Activated B cell treated with CpG ODN at 0.5 μM for 24 hours (primary cell): ENCODE results near the gene ADAMTS3. TPM values are rescaled to one million over a fixed set of nuclear protein-coding genes. Genes with fewer than 3 reads are reported as not detected.

Experiments
- ATAC-seq: fragments of 200-7000 bp; cut with Tn5 transposase; one replicate; pipeline ENCODE4 v1.10.0; 2021; ENCODE audit warnings: low read depth, mild to moderate bottlenecking, moderate library complexity
- CTCF ChIA-PET: fragments of 350-600 bp; sonication (Branson Sonifier 250); formaldehyde crosslinking; loops from one replicate; lab custom pipeline; 2021; ENCODE audit warnings: antibody characterized with exemption; lab: Charles Lee
- POLR2A ChIA-PET: fragments of 350-600 bp; sonication (Branson Sonifier 250); formaldehyde crosslinking; loops from one replicate; lab custom pipeline; 2021; ENCODE audit warnings: antibody characterized with exemption; lab: Charles Lee
- DNase-seq: peaks from one replicate; pipeline ENCODE4 v3.0.0; 2022
- H3K27ac Mint-ChIP-seq: one replicate; pipeline ENCODE4 v1.8.0; 2020; ENCODE audit warnings: mixed read lengths
- H3K27me3 Mint-ChIP-seq: one replicate; pipeline ENCODE4 v1.8.0; 2021; ENCODE audit warnings: mixed read lengths
- H3K36me3 Mint-ChIP-seq: one replicate; pipeline ENCODE4 v1.8.0; 2021; ENCODE audit warnings: low read depth, mixed read lengths
- H3K4me1 Mint-ChIP-seq: one replicate; pipeline ENCODE4 v1.8.0; 2021; ENCODE audit warnings: mixed read lengths
- H3K4me3 Mint-ChIP-seq: one replicate; pipeline ENCODE4 v1.8.0; 2020; ENCODE audit warnings: mild to moderate bottlenecking, mixed read lengths
- H3K9me3 Mint-ChIP-seq: one replicate; pipeline ENCODE4 v1.8.0; 2020; ENCODE audit warnings: mixed read lengths
- CTCF ChIP-seq: fragments of 200-600 bp; IDR thresholded peaks from one replicate; pipeline ENCODE4 v1.8.0; 2022; ENCODE audit warnings: antibody characterized with exemption, mild to moderate bottlenecking
- intact Hi-C: fragments of 100-400 bp; cut with micrococcal nuclease; formaldehyde crosslinking; loops from one replicate; pipeline ENCODE4 v1.15.1; 2024
- total RNA-seq: library from RNA; stranded (reverse); gene quantifications from 2 replicates; pipeline ENCODE4 v1.2.3, GENCODE V29; 2022

ADAMTS3 gene
- total RNA-seq, 1 donor from 2014 or later, result not detected

- Mint-ChIP-seq H3K27ac (no peak overlapping the region), H3K4me1 (no peaks in the 10 kb centered on the region), H3K27me3 (no peaks in the 10 kb centered on the region), H3K36me3 (no peaks in the 10 kb centered on the region), H3K9me3 (no peaks in the 10 kb centered on the region), H3K4me3 (no peak overlapping the region)
- POLR2A ChIA-PET, result no interaction called here
- no peak for ATAC-seq
- intact Hi-C loops, result no loop called here
- TF ChIP-seq CTCF, result no peak
- no peak for DNase-seq
- CTCF ChIA-PET, result interaction anchor here (0.7 kb wide), 1 partner anchor 1159 kb away, joined by 4 read pairs; no protein-coding TSS in a partner anchor
Observed at GRCh38 chr4:72463724-72464123, 105.3 kb downstream of the ADAMTS3 start.

GRCh38 chr4:72457158-72457557 lies 111.9 kb downstream of the ADAMTS3 start:
- CTCF ChIA-PET, result no interaction called here
- no peak overlapping the region for H3K4me3 Mint-ChIP-seq

GRCh38 chr4:72451349-72451748 lies 117.7 kb downstream of the ADAMTS3 start:
- TF ChIP-seq CTCF, result no peak
- Mint-ChIP-seq H3K36me3 (no peaks in the 10 kb centered on the region), H3K4me3 (no peak overlapping the region), H3K9me3 (no peaks in the 10 kb centered on the region), H3K4me1 (no peaks in the 10 kb centered on the region), H3K27me3 (no peaks in the 10 kb centered on the region), H3K27ac (no peak overlapping the region)
- ChIA-PET POLR2A (no interaction called here), CTCF (no interaction called here)
- DNase-seq, result no peak
- intact Hi-C loops, result no loop called here
- no peak for ATAC-seq

More at GRCh38 chr4:72457158-72457557, 111.9 kb downstream of the ADAMTS3 start:
- intact Hi-C loops, result no loop called here
- TF ChIP-seq CTCF, result no peak
- ATAC-seq (no peak), DNase-seq (no peak)
- Mint-ChIP-seq H3K27ac (no peak overlapping the region), H3K9me3 (no peaks in the 10 kb centered on the region), H3K27me3 (no peaks in the 10 kb centered on the region), H3K36me3 (no peaks in the 10 kb centered on the region), H3K4me1 (no peaks in the 10 kb centered on the region)
- POLR2A ChIA-PET, result no interaction called here

- no peak overlapping the region for H3K27ac Mint-ChIP-seq
- no peak overlapping the region for H3K4me3 Mint-ChIP-seq
- ATAC-seq (no peak), DNase-seq (no peak)
- intact Hi-C loops, result no loop called here
- CTCF ChIA-PET, result no interaction called here
- no peaks in the 10 kb centered on the region for H3K4me1 Mint-ChIP-seq
- no peak for TF ChIP-seq CTCF
- POLR2A ChIA-PET, result no interaction called here
- H3K36me3 Mint-ChIP-seq, result no peaks in the 10 kb centered on the region
- H3K27me3 Mint-ChIP-seq, result no peaks in the 10 kb centered on the region
- no peaks in the 10 kb centered on the region for H3K9me3 Mint-ChIP-seq
Observed at GRCh38 chr4:72449705-72450104, 119.3 kb downstream of the ADAMTS3 start.

GRCh38 chr4:72448231-72448630 lies 120.8 kb downstream of the ADAMTS3 start:
- Mint-ChIP-seq H3K9me3 (no peaks in the 10 kb centered on the region), H3K36me3 (no peaks in the 10 kb centered on the region), H3K27ac (no peak overlapping the region), H3K4me3 (no peak overlapping the region), H3K27me3 (no peaks in the 10 kb centered on the region), H3K4me1 (no peaks in the 10 kb centered on the region)
- ATAC-seq, result no peak
- ChIA-PET POLR2A (no interaction called here), CTCF (no interaction called here)
- no peak for DNase-seq
- intact Hi-C loops, result no loop called here
- TF ChIP-seq CTCF, result no peak
